ENCODE data around the gene ERICH2. TPM values are rescaled to one million over a fixed set of nuclear protein-coding genes. Genes with fewer than 3 reads are reported as not detected.

Gene ERICH2
- total RNA-seq, 1 experiment from 2014 or later, result 2.4 TPM

DNA sequence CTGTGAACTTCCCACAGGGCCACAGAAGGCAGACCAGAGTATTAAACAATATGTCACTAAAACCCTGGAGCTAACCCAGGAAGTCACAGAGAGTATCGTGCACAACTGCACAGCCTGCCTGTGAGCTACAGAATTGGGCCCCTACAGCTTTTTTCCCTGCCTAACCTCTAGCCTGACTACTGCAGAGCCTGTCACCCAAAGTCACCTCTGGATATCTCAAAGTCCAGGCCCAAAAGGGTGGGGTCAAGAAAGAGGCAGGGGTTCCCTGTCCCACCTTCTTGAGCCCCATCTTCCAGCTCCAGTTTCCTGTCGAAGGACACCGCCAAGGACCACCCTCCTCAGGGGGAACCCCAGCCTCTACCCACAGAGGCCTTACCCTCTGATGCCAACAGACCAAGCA, 60.0 kb downstream of the ERICH2 start:
- H3K27me3 ChIP-seq (ENCODE audit: insufficient read depth, low read length), result no peaks in the 10 kb centered on the region
- no peaks in the 10 kb centered on the region for H4K20me1 ChIP-seq (ENCODE audit: insufficient read depth)
- ChIA-PET RAD21 (ENCODE audit: low non-redundant PET in 1 of 2, low total read pairs in 2 of 2, uncharacterized antibody in 2 of 2, unreplicated experiment in 2 of 2) (no interaction called here), CTCF (no interaction called here), POLR2A (no interaction called here)
- ATAC-seq (no peak), DNase-seq (ENCODE audit: low read depth, low spot score) (no peak)
- no peak for TF ChIP-seq CEBPB (IDR thresholded peaks at IDR 0.05; ENCODE audit: low read depth)
- TF ChIP-seq EZH2phosphoT487 (IDR thresholded peaks at IDR 0.05; ENCODE audit: borderline replicate concordance), result no peak
- TF ChIP-seq, protein P1, sequence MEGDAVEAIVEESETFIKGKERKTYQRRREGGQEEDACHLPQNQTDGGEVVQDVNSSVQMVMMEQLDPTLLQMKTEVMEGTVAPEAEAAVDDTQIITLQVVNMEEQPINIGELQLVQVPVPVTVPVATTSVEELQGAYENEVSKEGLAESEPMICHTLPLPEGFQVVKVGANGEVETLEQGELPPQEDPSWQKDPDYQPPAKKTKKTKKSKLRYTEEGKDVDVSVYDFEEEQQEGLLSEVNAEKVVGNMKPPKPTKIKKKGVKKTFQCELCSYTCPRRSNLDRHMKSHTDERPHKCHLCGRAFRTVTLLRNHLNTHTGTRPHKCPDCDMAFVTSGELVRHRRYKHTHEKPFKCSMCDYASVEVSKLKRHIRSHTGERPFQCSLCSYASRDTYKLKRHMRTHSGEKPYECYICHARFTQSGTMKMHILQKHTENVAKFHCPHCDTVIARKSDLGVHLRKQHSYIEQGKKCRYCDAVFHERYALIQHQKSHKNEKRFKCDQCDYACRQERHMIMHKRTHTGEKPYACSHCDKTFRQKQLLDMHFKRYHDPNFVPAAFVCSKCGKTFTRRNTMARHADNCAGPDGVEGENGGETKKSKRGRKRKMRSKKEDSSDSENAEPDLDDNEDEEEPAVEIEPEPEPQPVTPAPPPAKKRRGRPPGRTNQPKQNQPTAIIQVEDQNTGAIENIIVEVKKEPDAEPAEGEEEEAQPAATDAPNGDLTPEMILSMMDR (IDR thresholded peaks at IDR 0.05 in 2 of 3, conservative IDR thresholded peaks at IDR 0.05 in 1 of 3; ENCODE audit: borderline replicate concordance in 1 of 3, insufficient read depth in 1 of 3, low read depth in 2 of 3, low read length in 2 of 3), result no peak
- no peak for TF ChIP-seq SIN3A (IDR thresholded peaks at IDR 0.05; ENCODE audit: low read depth)
- TF ChIP-seq FOSL1 (IDR thresholded peaks at IDR 0.05; ENCODE audit: low read depth), result no peak
- TF ChIP-seq, protein P2, sequence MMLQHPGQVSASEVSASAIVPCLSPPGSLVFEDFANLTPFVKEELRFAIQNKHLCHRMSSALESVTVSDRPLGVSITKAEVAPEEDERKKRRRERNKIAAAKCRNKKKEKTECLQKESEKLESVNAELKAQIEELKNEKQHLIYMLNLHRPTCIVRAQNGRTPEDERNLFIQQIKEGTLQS (IDR thresholded peaks at IDR 0.05), result no peak
- no peak for TF ChIP-seq JUND (IDR thresholded peaks at IDR 0.05)
- TF ChIP-seq CBX3 (IDR thresholded peaks at IDR 0.05; ENCODE audit: low read depth), result no peak
- TF ChIP-seq ZNF274 (IDR thresholded peaks at IDR 0.05; ENCODE audit: low read depth, low read length), result no peak
- TF ChIP-seq ELF1 (IDR thresholded peaks at IDR 0.05; ENCODE audit: borderline replicate concordance, low read depth), result no peak
- no peak for TF ChIP-seq SRF (IDR thresholded peaks at IDR 0.05; ENCODE audit: low read depth)
- no peak for TF ChIP-seq POLR2AphosphoS5 (IDR thresholded peaks at IDR 0.05; ENCODE audit: low read depth, low read length)
- TF ChIP-seq SP1 (IDR thresholded peaks at IDR 0.05; ENCODE audit: low read depth), result no peak
- H3K79me2 ChIP-seq (ENCODE audit: insufficient read depth, low read length), result no peaks in the 10 kb centered on the region
- H2AFZ ChIP-seq (ENCODE audit: low read depth, low read length, poor library complexity, severe bottlenecking), result no peak overlapping the region
- intact Hi-C loops (cut with micrococcal nuclease), result no loop called here
- H3K36me3 ChIP-seq (ENCODE audit: control insufficient read depth in 1 of 2, insufficient read depth in 2 of 2, low read length in 2 of 2), result no peaks in the 10 kb centered on the region
- H3K9me3 ChIP-seq (ENCODE audit: control insufficient read depth in 1 of 2, insufficient read depth in 1 of 2, low read depth in 1 of 2, low read length in 2 of 2), result no peaks in the 10 kb centered on the region
- H3K9me2 ChIP-seq (ENCODE audit: insufficient read depth), result no peaks in the 10 kb centered on the region
- H3K9ac ChIP-seq (ENCODE audit: low read length), result no peak overlapping the region
- no peaks in the 10 kb centered on the region for H3K4me1 ChIP-seq (ENCODE audit: control insufficient read depth in 1 of 2, insufficient read depth in 2 of 2, low read length in 2 of 2)
- H3K4me2 ChIP-seq (ENCODE audit: low read length), result no peak overlapping the region
- BruUV-seq (replicated peaks), result no TSS peak
- no peak overlapping the region for H3K4me3 ChIP-seq (replicated peaks in 1 of 2; ENCODE audit: low read depth in 1 of 2, low read length in 2 of 2)
- H3K27ac ChIP-seq (ENCODE audit: low read depth, low read length), result no peak overlapping the region
